Calu3 (cell line): ENCODE measurements around the gene MUC6. TPM values are rescaled to one million over a fixed set of nuclear protein-coding genes. Genes with fewer than 3 reads are reported as not detected.

ENCODE experiments used
- BruUV-seq: library from RNA; stranded (reverse); fragments of 400-500 nt; replicated peaks from 2 replicates; lab custom pipeline; 2021; lab: Mats Ljungman, UMichigan
- CTCF ChIA-PET: fragments of 300-600 bp; sonication (Branson Sonifier 250); formaldehyde crosslinking; loops from one replicate; lab custom pipeline; 2022; ENCODE audit warnings: antibody characterized with exemption; lab: Charles Lee
- DNase-seq: peaks from one replicate; pipeline ENCODE4 v3.0.0; 2022
- H3K27ac Mint-ChIP-seq: one replicate; pipeline ENCODE4 v1.8.0; 2022; ENCODE audit warnings: mixed read lengths; ENCODE audit not compliant: unreplicated experiment
- H3K27me3 Mint-ChIP-seq: one replicate; pipeline ENCODE4 v1.8.0; 2022; ENCODE audit warnings: mixed read lengths; ENCODE audit not compliant: unreplicated experiment
- H3K36me3 Mint-ChIP-seq: one replicate; pipeline ENCODE4 v1.8.0; 2022; ENCODE audit warnings: mild to moderate bottlenecking, moderate library complexity, mixed read lengths; ENCODE audit not compliant: insufficient read depth, unreplicated experiment
- H3K4me1 Mint-ChIP-seq: one replicate; pipeline ENCODE4 v1.8.0; 2022; ENCODE audit warnings: mild to moderate bottlenecking, low read depth, mixed read lengths; ENCODE audit not compliant: unreplicated experiment
- H3K4me3 Mint-ChIP-seq: one replicate; pipeline ENCODE4 v1.8.0; 2022; ENCODE audit warnings: mild to moderate bottlenecking, low read depth, moderate library complexity, mixed read lengths; ENCODE audit not compliant: unreplicated experiment
- H3K9me3 Mint-ChIP-seq: one replicate; pipeline ENCODE4 v1.8.0; 2022; ENCODE audit warnings: low read depth, mixed read lengths; ENCODE audit not compliant: unreplicated experiment
- CTCF ChIP-seq: fragments of 200-600 bp; IDR thresholded peaks from one replicate; pipeline ENCODE4 v1.8.0; 2022; ENCODE audit warnings: antibody characterized with exemption; ENCODE audit not compliant: unreplicated experiment
- intact Hi-C: fragments of 100-400 bp; cut with micrococcal nuclease; formaldehyde crosslinking; loops from one replicate; pipeline ENCODE4 v1.10.0; 2022; ENCODE audit not compliant: unreplicated experiment
- total RNA-seq: library from RNA; stranded (reverse); gene quantifications from 2 replicates; pipeline ENCODE4 v1.2.3, GENCODE V29; 2022

Gene MUC6
- total RNA-seq, 1 experiment from 2014 or later: 0.73 TPM

- no peak overlapping the region for H3K4me3 Mint-ChIP-seq
- H3K27ac Mint-ChIP-seq: no peak overlapping the region
- H3K36me3 Mint-ChIP-seq: peaks cover 20% of the 10 kb centered on the region
- no peak for DNase-seq
- H3K9me3 Mint-ChIP-seq: peaks cover 2% of the 10 kb centered on the region
- BruUV-seq: no TSS peak
- intact Hi-C loops: no loop called here
- no peaks in the 10 kb centered on the region for H3K27me3 Mint-ChIP-seq
- no peaks in the 10 kb centered on the region for H3K4me1 Mint-ChIP-seq
- no peak for TF ChIP-seq CTCF
- CTCF ChIA-PET: no interaction called here
These were observed 11.7 kb downstream of the MUC6 start for GRCh38 chr11:1024597-1025409.

GRCh38 chr11:1023811-1024596 is 12.5 kb downstream of the MUC6 start:
- no peaks in the 10 kb centered on the region for H3K4me1 Mint-ChIP-seq
- CTCF ChIA-PET: no interaction called here
- peaks cover 20% of the 10 kb centered on the region for H3K36me3 Mint-ChIP-seq
- intact Hi-C loops: no loop called here
- H3K27ac Mint-ChIP-seq: no peak overlapping the region
- no peak overlapping the region for H3K4me3 Mint-ChIP-seq
- no peaks in the 10 kb centered on the region for H3K27me3 Mint-ChIP-seq
- BruUV-seq: no TSS peak
- DNase-seq: no peak
- TF ChIP-seq CTCF: no peak
- peaks cover 2% of the 10 kb centered on the region for H3K9me3 Mint-ChIP-seq

- Mint-ChIP-seq H3K27me3 (no peaks in the 10 kb centered on the region), H3K27ac (peak overlapping the region; percentile 9), H3K4me1 (no peaks in the 10 kb centered on the region), H3K9me3 (peaks cover 4% of the 10 kb centered on the region), H3K4me3 (no peak overlapping the region), H3K36me3 (peaks cover 12% of the 10 kb centered on the region)
- DNase-seq: no peak
- CTCF ChIA-PET: no interaction called here
- no TSS peak for BruUV-seq
- TF ChIP-seq CTCF: no peak
- intact Hi-C loops: no loop called here
These were observed 13.4 kb downstream of the MUC6 start for GRCh38 chr11:1022908-1023810.

- H3K9me3 Mint-ChIP-seq: peaks cover 9% of the 10 kb centered on the region
- no peak for TF ChIP-seq CTCF
- peaks cover 12% of the 10 kb centered on the region for H3K36me3 Mint-ChIP-seq
- CTCF ChIA-PET: no interaction called here
- peak overlapping the region; percentile 9 for H3K27ac Mint-ChIP-seq
- no peaks in the 10 kb centered on the region for H3K27me3 Mint-ChIP-seq
- no TSS peak for BruUV-seq
- intact Hi-C loops: no loop called here
- H3K4me3 Mint-ChIP-seq: no peak overlapping the region
- no peak for DNase-seq
- no peaks in the 10 kb centered on the region for H3K4me1 Mint-ChIP-seq
These were observed 14.1 kb downstream of the MUC6 start for GRCh38 chr11:1022411-1022810.
